PC-3 (cell line): ENCODE measurements around the gene URB1.
"Not testable (repeated sequence)": the region's sequence is repeated elsewhere in the genome, so short reads cannot be mapped to it uniquely, and the experiment has no call there.

Experiments used
- CTCF ChIP-seq: fragments of 300-600 bp; sonication (generic); conservative IDR thresholded peaks from 2 replicates; pipeline ENCODE4 v1.5.1; 2017; ENCODE audit warnings: antibody characterized with exemption, low read depth, mild to moderate bottlenecking, low read length
- EZH2 ChIP-seq: fragments of 300-600 bp; sonication (generic); IDR thresholded peaks from one replicate; pipeline ENCODE4 v1.6.1; 2017; ENCODE audit warnings: antibody characterized with exemption, mild to moderate bottlenecking, low read length; ENCODE audit not compliant: unreplicated experiment
- EZH2phosphoT487 ChIP-seq: fragments of 300-600 bp; sonication (generic); IDR thresholded peaks from 2 replicates; pipeline ENCODE4 v1.6.1; 2018; ENCODE audit warnings: mild to moderate bottlenecking, antibody characterized with exemption, low read length, borderline replicate concordance

- TF ChIP-seq CTCF, EZH2phosphoT487, EZH2: not testable (repeated sequence)
Observed at GRCh38 chr21:32310976-32311375, 81.8 kb downstream of the URB1 start.
